ENCODE measurements around the gene TEKT5.

Gene TEKT5

GRCh38 chr16:10642964-10643363 is 51.8 kb downstream of the TEKT5 start:
- H3K27ac ChIP-seq (ENCODE audit: low read depth, low read length) = no peak overlapping the region
- no peaks in the 10 kb centered on the region for H3F3A ChIP-seq (ENCODE audit: insufficient read depth)
- H3K4me3 ChIP-seq (ENCODE audit: insufficient read depth, low read length, poor library complexity, severe bottlenecking) = no peak overlapping the region
- H2AFZ ChIP-seq (ENCODE audit: low read depth, low read length, severe bottlenecking) = no peak overlapping the region
- H3K9me3 ChIP-seq (ENCODE audit: insufficient read depth, low read length) = no peaks in the 10 kb centered on the region; the same call in 1 of the 2 replicates
- no peak for TF ChIP-seq EZH2phosphoT487 (conservative IDR thresholded peaks at IDR 0.05; ENCODE audit: low read length)
- no peak for TF ChIP-seq CTCF (IDR thresholded peaks at IDR 0.05; ENCODE audit: insufficient read depth, low read length, poor library complexity, severe bottlenecking)
- no peaks in the 10 kb centered on the region for H4K20me1 ChIP-seq (ENCODE audit: low read depth, low read length)
- H3K36me3 ChIP-seq (ENCODE audit: low read length) = no peaks in the 10 kb centered on the region
- H3K27me3 ChIP-seq (ENCODE audit: low read length) = no peaks in the 10 kb centered on the region
- no peak overlapping the region for H3K9ac ChIP-seq (ENCODE audit: low read length)
- H3K9me2 ChIP-seq (replicated peaks; ENCODE audit: insufficient read depth, low read length) = no peaks in the 10 kb centered on the region
- no peaks in the 10 kb centered on the region for H3K79me2 ChIP-seq (ENCODE audit: insufficient read depth, low read length)
- no peak overlapping the region for H3K4me2 ChIP-seq (ENCODE audit: low read depth, low read length, poor library complexity, severe bottlenecking)

GRCh38 chr16:10641953-10642949 is 52.5 kb downstream of the TEKT5 start:
- no peaks in the 10 kb centered on the region for H3K27me3 ChIP-seq (ENCODE audit: low read length)
- no peaks in the 10 kb centered on the region for H3F3A ChIP-seq (ENCODE audit: insufficient read depth)
- H2AFZ ChIP-seq (ENCODE audit: low read depth, low read length, severe bottlenecking) = no peak overlapping the region
- no peaks in the 10 kb centered on the region for H4K20me1 ChIP-seq (ENCODE audit: low read depth, low read length)
- TF ChIP-seq EZH2phosphoT487 (conservative IDR thresholded peaks at IDR 0.05; ENCODE audit: low read length) (no peak), CTCF (IDR thresholded peaks at IDR 0.05; ENCODE audit: insufficient read depth, low read length, poor library complexity, severe bottlenecking) (no peak)
- no peak overlapping the region for H3K4me2 ChIP-seq (ENCODE audit: low read depth, low read length, poor library complexity, severe bottlenecking)
- H3K9ac ChIP-seq (ENCODE audit: low read length) = no peak overlapping the region
- H3K36me3 ChIP-seq (ENCODE audit: low read length) = no peaks in the 10 kb centered on the region
- no peaks in the 10 kb centered on the region for H3K79me2 ChIP-seq (ENCODE audit: insufficient read depth, low read length)
- no peaks in the 10 kb centered on the region for H3K9me2 ChIP-seq (replicated peaks; ENCODE audit: insufficient read depth, low read length)
- no peak overlapping the region for H3K27ac ChIP-seq (ENCODE audit: low read depth, low read length)
- no peaks in the 10 kb centered on the region; the same call in 1 of the 2 replicates for H3K9me3 ChIP-seq (ENCODE audit: insufficient read depth, low read length)
- H3K4me3 ChIP-seq (ENCODE audit: insufficient read depth, low read length, poor library complexity, severe bottlenecking) = no peak overlapping the region

- H3K79me2 ChIP-seq (ENCODE audit: insufficient read depth, low read length) = no peaks in the 10 kb centered on the region
- H3K27me3 ChIP-seq (ENCODE audit: low read length) = no peaks in the 10 kb centered on the region
- H3K9ac ChIP-seq (ENCODE audit: low read length) = no peak overlapping the region
- no peaks in the 10 kb centered on the region; the same call in 1 of the 2 replicates for H3K9me3 ChIP-seq (ENCODE audit: insufficient read depth, low read length)
- no peaks in the 10 kb centered on the region for H4K20me1 ChIP-seq (ENCODE audit: low read depth, low read length)
- no peak overlapping the region for H3K27ac ChIP-seq (ENCODE audit: low read depth, low read length)
- no peak for TF ChIP-seq CTCF (IDR thresholded peaks at IDR 0.05; ENCODE audit: insufficient read depth, low read length, poor library complexity, severe bottlenecking)
- TF ChIP-seq EZH2phosphoT487 (conservative IDR thresholded peaks at IDR 0.05; ENCODE audit: low read length) = no peak
- no peak overlapping the region for H3K4me2 ChIP-seq (ENCODE audit: low read depth, low read length, poor library complexity, severe bottlenecking)
- no peak overlapping the region for H3K4me3 ChIP-seq (ENCODE audit: insufficient read depth, low read length, poor library complexity, severe bottlenecking)
- H3K9me2 ChIP-seq (replicated peaks; ENCODE audit: insufficient read depth, low read length) = no peaks in the 10 kb centered on the region
- no peaks in the 10 kb centered on the region for H3F3A ChIP-seq (ENCODE audit: insufficient read depth)
- H3K36me3 ChIP-seq (ENCODE audit: low read length) = no peaks in the 10 kb centered on the region
- H2AFZ ChIP-seq (ENCODE audit: low read depth, low read length, severe bottlenecking) = no peak overlapping the region
Measured at GRCh38 chr16:10641555-10641952, 53.2 kb downstream of the TEKT5 start.

All from SU-DHL-6 (cell line).